ENCODE measurements around the gene GOLT1B.

Gene GOLT1B

DNA sequence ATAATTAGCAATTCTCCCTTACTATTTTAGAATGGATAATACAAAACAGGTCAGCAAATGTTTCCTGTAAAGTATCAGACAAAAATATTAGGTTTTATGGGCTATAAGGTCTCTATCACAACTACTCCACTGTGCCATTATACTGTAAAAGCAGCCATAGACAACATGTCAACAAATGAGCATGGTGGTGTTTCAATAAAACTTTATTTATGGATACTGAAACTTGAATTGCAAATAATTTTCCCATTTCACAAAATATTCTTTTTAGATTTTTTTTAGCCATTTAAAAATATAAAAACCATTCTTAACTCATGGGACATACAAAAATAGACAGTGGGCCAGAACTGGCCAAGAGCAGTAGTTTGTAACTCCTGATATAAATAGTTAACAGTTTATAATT is 15.6 kb upstream of the GOLT1B start:
- H3K4me3 ChIP-seq (ENCODE audit: low read depth, low read length): no peak overlapping the region
- no peak for DNase-seq (ENCODE audit: low read depth)
- TF ChIP-seq MYC (IDR thresholded peaks at IDR 0.05; ENCODE audit: low read depth, low read length): no peak
- TF ChIP-seq, protein P1, sequence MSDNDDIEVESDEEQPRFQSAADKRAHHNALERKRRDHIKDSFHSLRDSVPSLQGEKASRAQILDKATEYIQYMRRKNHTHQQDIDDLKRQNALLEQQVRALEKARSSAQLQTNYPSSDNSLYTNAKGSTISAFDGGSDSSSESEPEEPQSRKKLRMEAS (IDR thresholded peaks at IDR 0.05; ENCODE audit: low read depth, low read length): no peak
- TF ChIP-seq CTCF (IDR thresholded peaks at IDR 0.05; ENCODE audit: low read depth, low read length): no peak
- TF ChIP-seq POLR2A (IDR thresholded peaks at IDR 0.05; ENCODE audit: extremely low read depth, insufficient read length): no peak

DNA sequence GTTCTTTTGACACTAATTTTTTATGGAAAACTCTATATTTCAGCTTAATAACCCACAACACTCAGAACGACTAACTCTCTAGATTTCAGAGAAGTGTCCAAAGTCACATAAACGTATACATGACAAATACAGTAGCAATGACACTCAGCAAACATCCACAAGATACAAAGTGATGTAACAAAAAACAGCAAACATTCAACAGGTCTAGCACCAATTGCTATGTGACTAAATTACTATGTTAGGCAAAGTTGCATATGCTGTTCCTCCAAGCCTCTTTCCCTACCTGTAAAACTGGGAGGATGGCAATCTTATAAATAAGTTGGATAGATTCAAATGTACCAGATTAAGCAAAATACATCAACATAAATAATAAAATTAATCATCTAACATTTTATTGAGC is 1.8 kb upstream of the GOLT1B start:
- DNase-seq (ENCODE audit: low read depth): no peak
- peak overlapping the region; percentile 75 for H3K4me3 ChIP-seq (ENCODE audit: low read depth, low read length)
- TF ChIP-seq POLR2A (IDR thresholded peaks at IDR 0.05; ENCODE audit: extremely low read depth, insufficient read length) (no peak), CTCF (IDR thresholded peaks at IDR 0.05; ENCODE audit: low read depth, low read length) (no peak), MYC (IDR thresholded peaks at IDR 0.05; ENCODE audit: low read depth, low read length) (no peak)
- TF ChIP-seq, protein P1 (IDR thresholded peaks at IDR 0.05; ENCODE audit: low read depth, low read length): no peak

- TF ChIP-seq, protein P1 (IDR thresholded peaks at IDR 0.05; ENCODE audit: low read depth, low read length): no peak
- TF ChIP-seq POLR2A (IDR thresholded peaks at IDR 0.05; ENCODE audit: extremely low read depth, insufficient read length): no peak
- no peak for TF ChIP-seq CTCF (IDR thresholded peaks at IDR 0.05; ENCODE audit: low read depth, low read length)
- no peak for TF ChIP-seq MYC (IDR thresholded peaks at IDR 0.05; ENCODE audit: low read depth, low read length)
- no peak for DNase-seq (ENCODE audit: low read depth)
- peak overlapping the region; percentile 75 for H3K4me3 ChIP-seq (ENCODE audit: low read depth, low read length)
Observed at GRCh38 chr12:21500786-21501257, 767 bp upstream of the GOLT1B start.

GRCh38 chr12:21502164-21502496 is 541 bp downstream of the GOLT1B start:
- TF ChIP-seq CTCF (IDR thresholded peaks at IDR 0.05; ENCODE audit: low read depth, low read length): no peak
- TF ChIP-seq, protein P1 (IDR thresholded peaks at IDR 0.05; ENCODE audit: low read depth, low read length): no peak
- TF ChIP-seq POLR2A (IDR thresholded peaks at IDR 0.05; ENCODE audit: extremely low read depth, insufficient read length): no peak
- TF ChIP-seq MYC (IDR thresholded peaks at IDR 0.05; ENCODE audit: low read depth, low read length): no peak
- DNase-seq (ENCODE audit: low read depth): peak; percentile 72
- peak overlapping the region; percentile 75 for H3K4me3 ChIP-seq (ENCODE audit: low read depth, low read length)

DNA sequence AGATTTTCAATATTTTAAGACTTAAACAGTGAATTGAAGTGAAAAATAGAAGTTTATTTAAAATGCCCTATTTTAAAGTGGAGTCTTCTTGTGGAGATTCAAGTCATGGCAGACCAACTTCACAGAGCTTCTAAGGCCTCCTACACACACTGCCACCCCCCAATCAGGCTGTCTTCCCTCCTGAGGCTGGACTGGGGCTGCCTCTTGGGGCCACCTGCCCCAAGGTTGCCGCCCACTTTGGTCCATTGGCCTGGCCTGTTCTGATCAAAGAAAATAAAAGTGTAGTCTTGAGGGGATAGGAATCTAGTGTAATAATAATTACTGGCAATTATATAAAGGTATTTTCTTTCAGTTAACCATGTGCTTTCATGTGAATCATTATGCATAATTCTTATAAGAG is 1.3 kb downstream of the GOLT1B start:
- peak overlapping the region; percentile 75 for H3K4me3 ChIP-seq (ENCODE audit: low read depth, low read length)
- no peak for TF ChIP-seq CTCF (IDR thresholded peaks at IDR 0.05; ENCODE audit: low read depth, low read length)
- TF ChIP-seq, protein P1 (IDR thresholded peaks at IDR 0.05; ENCODE audit: low read depth, low read length): 0 out of 2 replicates have a peak, but pooled peaks have one; percentile 8
- peak; percentile 31 for DNase-seq (ENCODE audit: low read depth)

- no peak for TF ChIP-seq CTCF (IDR thresholded peaks at IDR 0.05; ENCODE audit: low read depth, low read length)
- TF ChIP-seq, protein P1 (IDR thresholded peaks at IDR 0.05; ENCODE audit: low read depth, low read length): no peak
- no peak for TF ChIP-seq MYC (IDR thresholded peaks at IDR 0.05; ENCODE audit: low read depth, low read length)
- no peak overlapping the region for H3K4me3 ChIP-seq (ENCODE audit: low read depth, low read length)
- no peak for DNase-seq (ENCODE audit: low read depth)
Observed at GRCh38 chr12:21505888-21506287, 4.3 kb downstream of the GOLT1B start.
